Measurements from ENCODE around the gene CAPN14.

GRCh38 chr2:31205613-31206012 is 11.7 kb downstream of the CAPN14 start:
- TF ChIP-seq TAF1 (IDR thresholded peaks at IDR 0.05; ENCODE audit: low read depth, low read length) (no peak), SPI1 (IDR thresholded peaks at IDR 0.05; ENCODE audit: low read depth, low read length) (no peak)

Data from GM12891 (cell line).